Calu3 (cell line): ENCODE data around the gene AP5B1. TPM values are rescaled to one million over a fixed set of nuclear protein-coding genes. Genes with fewer than 3 reads are reported as not detected.

Source experiments
- BruUV-seq: library from RNA; stranded (reverse); fragments of 400-500 nt; replicated peaks from 2 replicates; lab custom pipeline; 2021; lab: Mats Ljungman, UMichigan
- CTCF ChIA-PET: fragments of 300-600 bp; sonication (Branson Sonifier 250); formaldehyde crosslinking; loops from one replicate; lab custom pipeline; 2022; ENCODE audit warnings: antibody characterized with exemption; lab: Charles Lee
- DNase-seq: peaks from one replicate; pipeline ENCODE4 v3.0.0; 2022
- H3K27ac Mint-ChIP-seq: one replicate; pipeline ENCODE4 v1.8.0; 2022; ENCODE audit warnings: mixed read lengths; ENCODE audit not compliant: unreplicated experiment
- H3K27me3 Mint-ChIP-seq: one replicate; pipeline ENCODE4 v1.8.0; 2022; ENCODE audit warnings: mixed read lengths; ENCODE audit not compliant: unreplicated experiment
- H3K36me3 Mint-ChIP-seq: one replicate; pipeline ENCODE4 v1.8.0; 2022; ENCODE audit warnings: mild to moderate bottlenecking, moderate library complexity, mixed read lengths; ENCODE audit not compliant: insufficient read depth, unreplicated experiment
- H3K4me1 Mint-ChIP-seq: one replicate; pipeline ENCODE4 v1.8.0; 2022; ENCODE audit warnings: mild to moderate bottlenecking, low read depth, mixed read lengths; ENCODE audit not compliant: unreplicated experiment
- H3K4me3 Mint-ChIP-seq: one replicate; pipeline ENCODE4 v1.8.0; 2022; ENCODE audit warnings: mild to moderate bottlenecking, low read depth, moderate library complexity, mixed read lengths; ENCODE audit not compliant: unreplicated experiment
- H3K9me3 Mint-ChIP-seq: one replicate; pipeline ENCODE4 v1.8.0; 2022; ENCODE audit warnings: low read depth, mixed read lengths; ENCODE audit not compliant: unreplicated experiment
- intact Hi-C: fragments of 100-400 bp; cut with micrococcal nuclease; formaldehyde crosslinking; loops from one replicate; pipeline ENCODE4 v1.10.0; 2022; ENCODE audit not compliant: unreplicated experiment
- total RNA-seq: library from RNA; stranded (reverse); gene quantifications from 2 replicates; pipeline ENCODE4 v1.2.3, GENCODE V29; 2022
- TF ChIP-seq, protein P1 (sequence below): fragments of 200-600 bp; IDR thresholded peaks from one replicate; pipeline ENCODE4 v1.8.0; 2022; ENCODE audit warnings: antibody characterized with exemption; ENCODE audit not compliant: unreplicated experiment

The AP5B1 gene
- total RNA-seq, 1 experiment from 2014 or later = 18.5 TPM

DNA sequence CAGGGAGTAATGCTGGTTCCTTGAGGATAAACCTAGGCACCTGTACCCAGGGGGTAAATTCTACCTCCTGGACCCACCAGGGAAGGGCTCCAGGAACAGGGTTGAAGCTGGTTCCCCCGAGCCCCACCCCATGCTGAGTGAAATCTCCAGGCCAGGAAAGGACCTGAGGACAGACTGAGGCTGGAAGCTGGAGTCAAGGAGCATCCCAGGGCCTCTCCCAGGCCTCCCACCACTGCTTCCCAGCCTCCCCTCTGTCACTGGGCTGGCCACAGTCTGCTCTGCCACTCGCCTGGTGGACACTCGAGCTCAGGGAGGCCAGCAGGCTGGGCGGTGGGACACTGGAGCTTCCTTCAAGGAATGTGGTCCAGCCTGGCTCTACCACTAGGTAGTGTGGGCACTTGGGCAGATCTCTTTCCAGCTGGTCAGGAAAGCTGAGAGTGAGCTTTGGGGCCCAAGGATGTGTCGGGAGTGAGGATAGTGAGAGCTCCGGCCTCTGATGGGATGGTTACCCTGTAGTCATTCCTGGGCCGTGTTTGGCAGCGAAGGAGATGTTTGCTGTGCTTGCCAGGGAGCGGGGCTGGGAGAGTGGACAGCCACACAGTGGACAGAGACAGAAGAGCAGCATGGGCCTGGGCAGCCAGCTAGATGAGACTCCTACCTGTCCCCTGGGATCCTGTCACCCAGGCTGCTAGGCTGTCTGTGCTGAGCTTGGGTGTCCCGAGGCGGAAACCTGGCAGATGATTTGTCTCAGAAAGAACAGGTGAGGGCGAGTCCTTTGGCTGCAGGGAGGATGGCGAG lies 9.5 kb upstream of the AP5B1 start:
- TF ChIP-seq, protein P1, sequence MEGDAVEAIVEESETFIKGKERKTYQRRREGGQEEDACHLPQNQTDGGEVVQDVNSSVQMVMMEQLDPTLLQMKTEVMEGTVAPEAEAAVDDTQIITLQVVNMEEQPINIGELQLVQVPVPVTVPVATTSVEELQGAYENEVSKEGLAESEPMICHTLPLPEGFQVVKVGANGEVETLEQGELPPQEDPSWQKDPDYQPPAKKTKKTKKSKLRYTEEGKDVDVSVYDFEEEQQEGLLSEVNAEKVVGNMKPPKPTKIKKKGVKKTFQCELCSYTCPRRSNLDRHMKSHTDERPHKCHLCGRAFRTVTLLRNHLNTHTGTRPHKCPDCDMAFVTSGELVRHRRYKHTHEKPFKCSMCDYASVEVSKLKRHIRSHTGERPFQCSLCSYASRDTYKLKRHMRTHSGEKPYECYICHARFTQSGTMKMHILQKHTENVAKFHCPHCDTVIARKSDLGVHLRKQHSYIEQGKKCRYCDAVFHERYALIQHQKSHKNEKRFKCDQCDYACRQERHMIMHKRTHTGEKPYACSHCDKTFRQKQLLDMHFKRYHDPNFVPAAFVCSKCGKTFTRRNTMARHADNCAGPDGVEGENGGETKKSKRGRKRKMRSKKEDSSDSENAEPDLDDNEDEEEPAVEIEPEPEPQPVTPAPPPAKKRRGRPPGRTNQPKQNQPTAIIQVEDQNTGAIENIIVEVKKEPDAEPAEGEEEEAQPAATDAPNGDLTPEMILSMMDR = no peak
- no TSS peak for BruUV-seq
- CTCF ChIA-PET = interaction anchor here (0.7 to 1.3 kb wide), 3 partner anchors 10 to 50 kb away, joined by 3 to 5 read pairs (median 3); no protein-coding TSS in a partner anchor
- H3K27me3 Mint-ChIP-seq = no peaks in the 10 kb centered on the region
- peaks cover 72% of the 10 kb centered on the region for H3K36me3 Mint-ChIP-seq
- H3K9me3 Mint-ChIP-seq = no peaks in the 10 kb centered on the region
- H3K4me1 Mint-ChIP-seq = peaks cover 45% of the 10 kb centered on the region
- DNase-seq = no peak
- intact Hi-C loops = no loop called here
- peak overlapping the region; percentile 61 for H3K4me3 Mint-ChIP-seq
- H3K27ac Mint-ChIP-seq = peak overlapping the region; percentile 12

DNA sequence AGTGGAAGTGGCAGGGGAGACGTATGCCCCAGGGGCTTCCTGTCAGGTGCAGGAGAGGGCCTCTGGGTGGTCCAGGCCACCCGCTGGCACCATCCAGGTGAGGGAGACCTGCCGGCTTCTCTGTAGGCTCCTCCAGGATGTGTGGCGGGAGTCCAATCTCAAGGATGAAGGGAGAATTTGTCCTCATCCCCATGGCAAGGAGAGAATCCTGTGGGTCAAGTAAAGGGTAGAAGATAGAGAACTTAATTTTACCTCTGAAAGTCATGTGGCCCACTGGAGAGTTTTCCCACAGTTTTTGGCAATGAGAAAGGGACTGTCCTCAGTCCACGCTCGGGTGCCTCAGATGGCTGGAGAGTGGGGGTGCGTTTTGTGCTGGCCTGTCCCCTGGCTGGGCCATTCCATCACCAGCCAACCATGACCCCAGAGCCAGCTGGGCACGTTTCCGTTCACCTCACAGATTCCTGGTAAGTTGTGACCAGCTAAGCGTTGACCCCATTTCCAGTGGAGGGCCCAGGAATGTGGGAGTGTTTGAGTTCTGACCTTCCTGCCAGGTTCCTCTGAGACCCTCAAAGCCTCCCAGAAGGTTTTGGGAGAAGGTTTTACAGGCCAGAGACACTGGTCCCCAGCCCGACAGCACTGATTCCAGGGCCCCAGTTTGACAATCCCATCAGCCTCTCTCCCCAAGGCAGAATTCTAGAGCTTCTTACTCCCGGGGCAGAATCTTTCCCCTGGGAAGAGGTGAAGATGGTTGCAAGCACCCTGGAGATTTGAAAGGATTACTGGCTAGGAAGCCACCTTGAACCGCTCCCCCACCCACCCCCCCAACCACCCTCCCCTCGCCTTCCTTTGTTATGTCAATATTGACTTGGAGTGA lies 8.7 kb upstream of the AP5B1 start:
- peak overlapping the region; percentile 86 for H3K4me3 Mint-ChIP-seq
- no peak for DNase-seq

DNA sequence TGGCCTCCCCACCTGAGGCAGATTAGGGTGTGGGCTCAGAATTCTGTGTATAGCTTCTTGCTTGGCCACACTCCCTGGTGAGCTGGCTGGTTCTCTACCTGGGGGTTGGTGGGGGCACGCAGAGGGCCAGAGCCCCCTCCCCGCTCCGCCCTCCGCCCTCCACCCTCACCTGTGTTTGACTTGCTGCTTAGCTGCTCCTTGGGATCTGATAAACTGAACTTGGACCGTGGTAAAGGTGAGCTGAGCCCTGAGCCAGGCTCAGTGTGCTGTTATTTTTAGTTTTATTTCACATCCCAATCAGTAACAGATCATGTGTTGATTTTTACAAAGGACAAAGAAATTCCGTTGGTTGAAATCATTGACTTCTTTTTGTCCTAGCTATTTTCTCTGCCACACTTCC lies 8.0 kb upstream of the AP5B1 start:
- intact Hi-C loops = no loop called here
- H3K27me3 Mint-ChIP-seq = no peaks in the 10 kb centered on the region
- CTCF ChIA-PET = interaction anchor here (1.0 kb wide), 1 partner anchor 9 kb away, joined by 4 read pairs; no protein-coding TSS in a partner anchor
- BruUV-seq = no TSS peak
- peaks cover 48% of the 10 kb centered on the region for H3K4me1 Mint-ChIP-seq
- no peak for DNase-seq
- H3K27ac Mint-ChIP-seq = peak overlapping the region; percentile 75
- TF ChIP-seq, protein P1 = no peak
- peaks cover 57% of the 10 kb centered on the region for H3K36me3 Mint-ChIP-seq
- H3K9me3 Mint-ChIP-seq = no peaks in the 10 kb centered on the region
- H3K4me3 Mint-ChIP-seq = peak overlapping the region; percentile 86

More for the DNA sequence above, 8.7 kb upstream of the AP5B1 start:
- TF ChIP-seq, protein P1 = no peak
- intact Hi-C loops = no loop called here
- BruUV-seq = TSS peak; percentile 47
- peaks cover 48% of the 10 kb centered on the region for H3K4me1 Mint-ChIP-seq
- no peaks in the 10 kb centered on the region for H3K9me3 Mint-ChIP-seq
- CTCF ChIA-PET = interaction anchor here (0.7 to 1.3 kb wide), 4 partner anchors 10 to 51 kb away, joined by 3 to 5 read pairs (median 4); no protein-coding TSS in a partner anchor
- no peaks in the 10 kb centered on the region for H3K27me3 Mint-ChIP-seq
- no peak overlapping the region for H3K27ac Mint-ChIP-seq
- peaks cover 64% of the 10 kb centered on the region for H3K36me3 Mint-ChIP-seq
